Measurements from ENCODE around the gene KCTD1. TPM values are rescaled to one million over a fixed set of nuclear protein-coding genes. Genes with fewer than 3 reads are reported as not detected.

Gene KCTD1
- total RNA-seq, 1 experiment from 2014 or later: 22.6 TPM

- peak; percentile 35 for DNase-seq (ENCODE audit: low read depth)
Observed at GRCh38 chr18:26482569-26482968, 65.8 kb downstream of the KCTD1 start.

GRCh38 chr18:26480897-26481795 is 67.2 kb downstream of the KCTD1 start:
- DNase-seq (ENCODE audit: low read depth): peak; percentile 81

GRCh38 chr18:26479681-26480079 is 68.7 kb downstream of the KCTD1 start:
- DNase-seq (ENCODE audit: low read depth): no peak

- DNase-seq (ENCODE audit: low read depth): no peak
Observed at GRCh38 chr18:26479065-26479680, 69.2 kb downstream of the KCTD1 start.

GRCh38 chr18:26477828-26478466 is 70.4 kb downstream of the KCTD1 start:
- no peak for DNase-seq (ENCODE audit: low read depth)

GRCh38 chr18:26476697-26477096 is 71.7 kb downstream of the KCTD1 start:
- no peak for DNase-seq (ENCODE audit: low read depth)

- no peak for DNase-seq (ENCODE audit: low read depth)
Observed at GRCh38 chr18:26474542-26474941, 73.8 kb downstream of the KCTD1 start.

GRCh38 chr18:26473672-26474071 is 74.7 kb downstream of the KCTD1 start:
- DNase-seq (ENCODE audit: low read depth): no peak

GRCh38 chr18:26471826-26472225 is 76.5 kb downstream of the KCTD1 start:
- no peak for DNase-seq (ENCODE audit: low read depth)

- DNase-seq (ENCODE audit: low read depth): peak; percentile 53
Observed at GRCh38 chr18:26471027-26471426, 77.3 kb downstream of the KCTD1 start.

- DNase-seq (ENCODE audit: low read depth): no peak
Observed at GRCh38 chr18:26470011-26470637, 78.2 kb downstream of the KCTD1 start.

GRCh38 chr18:26468931-26469340 is 79.4 kb downstream of the KCTD1 start:
- DNase-seq (ENCODE audit: low read depth): peak; percentile 44

GRCh38 chr18:26466026-26466425 is 82.3 kb downstream of the KCTD1 start:
- DNase-seq (ENCODE audit: low read depth): no peak

GRCh38 chr18:26465431-26465830 is 82.9 kb downstream of the KCTD1 start:
- no peak for DNase-seq (ENCODE audit: low read depth)

- DNase-seq (ENCODE audit: low read depth): no peak
Observed at GRCh38 chr18:26464128-26465011, 84.0 kb downstream of the KCTD1 start.

- DNase-seq (ENCODE audit: low read depth): no peak
Observed at GRCh38 chr18:26462355-26462754, 86.0 kb downstream of the KCTD1 start.

GRCh38 chr18:26461405-26461804 is 86.9 kb downstream of the KCTD1 start:
- no peak for DNase-seq (ENCODE audit: low read depth)

GRCh38 chr18:26460449-26461091 is 87.8 kb downstream of the KCTD1 start:
- DNase-seq (ENCODE audit: low read depth): peak; percentile 18

- no peak for DNase-seq (ENCODE audit: low read depth)
Observed at GRCh38 chr18:26459884-26460283, 88.5 kb downstream of the KCTD1 start.

GRCh38 chr18:26459340-26459739 is 89.0 kb downstream of the KCTD1 start:
- DNase-seq (ENCODE audit: low read depth): no peak
